Liver (tissue), 9 donors: Measurements from ENCODE around the gene COMMD4. TPM values are rescaled to one million over a fixed set of nuclear protein-coding genes. Genes with fewer than 3 reads are reported as not detected.

ENCODE experiments used
- DNase-seq: peaks from one replicate; pipeline ENCODE4 v3.0.0-alpha.2; 2017; ENCODE audit warnings: low spot score
- H3K27ac ChIP-seq, 2 donors: one replicate each; pipeline ENCODE4 v1.7.0; 2013; ENCODE audit warnings: inconsistent platforms in 2 of 2, low read length in 2 of 2, control low read depth in 1 of 2, low read depth in 1 of 2, mild to moderate bottlenecking in 1 of 2
- H3K27me3 ChIP-seq, 4 donors: one replicate each; pipeline versions ENCODE4 v1.6.1 to v1.7.0; 2013; ENCODE audit warnings: low read length in 3 of 4, inconsistent platforms in 1 of 4, mild to moderate bottlenecking in 1 of 4, moderate library complexity in 1 of 4; ENCODE audit not compliant: control insufficient read depth in 4 of 4, insufficient read depth in 4 of 4
- H3K36me3 ChIP-seq, 4 donors: one replicate each; pipeline versions ENCODE4 v1.6.1 to v1.7.0; 2013; ENCODE audit warnings: low read length in 3 of 4, mild to moderate bottlenecking in 3 of 4, low read depth in 1 of 4, moderate library complexity in 1 of 4; ENCODE audit not compliant: control insufficient read depth in 4 of 4, insufficient read depth in 3 of 4
- H3K4me1 ChIP-seq, 4 donors: one replicate each; pipeline versions ENCODE4 v1.6.1 to v1.7.0; 2013; ENCODE audit warnings: low read length in 3 of 4, mild to moderate bottlenecking in 3 of 4, moderate library complexity in 1 of 4; ENCODE audit not compliant: control insufficient read depth in 4 of 4, insufficient read depth in 4 of 4
- H3K4me3 ChIP-seq, 3 donors: one replicate each; pipeline versions ENCODE4 v1.6.1 to v1.7.0; 2013; ENCODE audit warnings: low read length in 3 of 3, control low read depth in 1 of 3, low read depth in 1 of 3, mild to moderate bottlenecking in 1 of 3
- H3K9ac ChIP-seq, 2 donors: one replicate each; pipeline ENCODE4 v1.7.0; 2013; ENCODE audit warnings: low read length in 2 of 2, mild to moderate bottlenecking in 2 of 2, moderate library complexity in 2 of 2, control low read depth in 1 of 2, low read depth in 1 of 2
- H3K9me3 ChIP-seq, 4 donors: one replicate each; pipeline versions ENCODE4 v1.6.1 to v1.7.0; 2013; ENCODE audit warnings: low read length in 3 of 4; ENCODE audit not compliant: control insufficient read depth in 4 of 4
- ATF3 ChIP-seq: IDR thresholded peaks from 2 replicates; pipeline ENCODE4 v1.6.1; 2016; ENCODE audit warnings: antibody characterized with exemption
- CTCF ChIP-seq: fragments of 150-350 bp; IDR thresholded peaks from 2 replicates; pipeline ENCODE4 v1.5.1; 2017; ENCODE audit warnings: improper control_type of control experiment, low read depth, low read length; ENCODE audit not compliant: missing input control
- EGR1 ChIP-seq, 2 donors: IDR thresholded peaks; 2 replicates each; pipeline ENCODE4 v1.6.1; 2016 to 2018; ENCODE audit warnings: antibody characterized with exemption in 2 of 2, low read depth in 2 of 2
- GABPA ChIP-seq, 2 donors: IDR thresholded peaks in 1 of 2; conservative IDR thresholded peaks in 1 of 2; 2 replicates each; pipeline ENCODE4 v1.6.1; 2016; ENCODE audit warnings: antibody characterized with exemption in 2 of 2, mild to moderate bottlenecking in 1 of 2, moderate library complexity in 1 of 2
- HNF4A ChIP-seq, 2 donors: conservative IDR thresholded peaks; 2 replicates each; pipeline ENCODE4 v1.6.1; 2016; ENCODE audit warnings: antibody characterized with exemption in 2 of 2, mild to moderate bottlenecking in 2 of 2
- MAX ChIP-seq: IDR thresholded peaks from 2 replicates; pipeline ENCODE4 v1.6.1; 2016; ENCODE audit warnings: antibody characterized with exemption
- RAD21 ChIP-seq, 2 donors: IDR thresholded peaks; 2 replicates each; pipeline ENCODE4 v1.6.1; 2016; ENCODE audit warnings: antibody characterized with exemption in 2 of 2, mild to moderate bottlenecking in 2 of 2
- REST ChIP-seq: IDR thresholded peaks from 2 replicates; pipeline ENCODE4 v1.6.1; 2016; ENCODE audit warnings: antibody characterized with exemption, mild to moderate bottlenecking
- RXRA ChIP-seq, 2 donors: IDR thresholded peaks; 2 replicates each; pipeline ENCODE4 v1.6.1; 2017 to 2018; ENCODE audit warnings: antibody characterized with exemption in 2 of 2, mild to moderate bottlenecking in 1 of 2
- SP1 ChIP-seq: IDR thresholded peaks from 2 replicates; pipeline ENCODE4 v1.6.1; 2018; ENCODE audit warnings: antibody characterized with exemption, mild to moderate bottlenecking
- TAF1 ChIP-seq: conservative IDR thresholded peaks from 2 replicates; pipeline ENCODE4 v1.6.1; 2016; ENCODE audit warnings: antibody characterized with exemption, mild to moderate bottlenecking
- YY1 ChIP-seq: IDR thresholded peaks from 2 replicates; pipeline ENCODE4 v1.6.1; 2016; ENCODE audit warnings: antibody characterized with exemption, mild to moderate bottlenecking
- ZBTB33 ChIP-seq: IDR thresholded peaks from 2 replicates; pipeline ENCODE4 v1.6.1; 2016; ENCODE audit warnings: antibody characterized with exemption
- WGBS: extraction: QIAGEN DNeasy Blood & Tissue Kit; methylation state at CpG from one replicate; pipeline ENCODE4 v1.1.7; 2013; 5-methylcytosine and 5-hydroxymethylcytosine counted together
- polyA plus RNA-seq, 2 donors: library from polyadenylated mRNA; stranded (reverse) in 1 of 2; unstranded in 1 of 2; fragments of 200-250 nt in 1 of 2; fragments of >200 nt in 1 of 2; fragmentation: Nextera tagmentation in 1 of 2; extraction: Ambion mirVana in 1 of 2; gene quantifications; one replicate each; pipeline versions ENCODE4 v1.2.1 to v1.2.3, GENCODE V29; 2013 to 2015
- total RNA-seq, 2 donors: library from RNA; depleted of rRNA; stranded (reverse); fragments of >200 nt; gene quantifications; one replicate each; pipeline ENCODE4 v1.2.3, GENCODE V29; 2014
- donor health status: healthy.
- donor health status: healthy.
- donor health status: healthy.
- donor health status: healthy.
- donor health status: healthy.

The COMMD4 gene
- total and polyA plus RNA-seq, 4 donors, result 21.2 to 56.0 (median 37.3) TPM

- peaks cover 1 to 22% (median 20%) of the 10 kb centered on the region in 4 donors for H3K4me1 ChIP-seq
- peak within 1 kb of the TSS; percentile 79 to 90 (median 86) for H3K4me3 ChIP-seq
- H3K9me3 ChIP-seq, result no peaks in the 10 kb centered on the region
- TF ChIP-seq YY1 (peak; percentile 98), REST (peak; percentile 90), RAD21 (IDR thresholded peaks at IDR 0.05) (peak; percentile 86 to 89), GABPA (IDR thresholded peaks at IDR 0.05 in 1 of 2, conservative IDR thresholded peaks at IDR 0.05 in 1 of 2) (peak; percentile 90 to 94), RXRA (IDR thresholded peaks at IDR 0.05) (peak; percentile 35 to 72), EGR1 (IDR thresholded peaks at IDR 0.05; ENCODE audit: low read depth in 2 of 2) (peak in 1 of 2 donors; percentile 27), HNF4A (conservative IDR thresholded peaks at IDR 0.05) (no peak), SP1 (peak; percentile 73), ATF3 (no peak), CTCF (peak; percentile 65), TAF1 (peak; percentile 71), ZBTB33 (no peak), MAX (no peak)
- H3K27ac ChIP-seq, result peak within 1 kb of the TSS; percentile 98 to 99
- DNase-seq, result peak; percentile 98
- peaks cover 8 to 48% (median 28%) of the 10 kb centered on the region in 4 donors for H3K36me3 ChIP-seq
- peak within 1 kb of the TSS; percentile 89 to 98 for H3K9ac ChIP-seq
- WGBS, result under 1% methylated on average over 67 of the region's 67 CpGs
- H3K27me3 ChIP-seq, result no peaks in the 10 kb centered on the region
Measured at GRCh38 chr15:75367913-75368688, 32.2 kb downstream of the COMMD4 start, which contains the start of gene MAN2C1. MAN2C1 (minus strand) TSS chr15:75368607; CDS start chr15:75368583, 24 bp downstream.
